GM12891 (cell line): Measurements from ENCODE around the gene SERPINH1.

Source experiments
- POLR2A ChIP-seq: IDR thresholded peaks from 2 replicates; pipeline ENCODE4 v1.6.1; 2011; ENCODE audit warnings: low read depth, low read length, control low read depth
- TAF1 ChIP-seq: IDR thresholded peaks from 2 replicates; pipeline ENCODE4 v1.6.1; 2011; ENCODE audit warnings: low read depth, low read length, control low read depth

- TF ChIP-seq POLR2A (no peak; the same call in 1 of the 2 replicates), TAF1 (no peak)
Measured at GRCh38 chr11:75562836-75563484, 907 bp downstream of the SERPINH1 start.
